ENCODE data around the gene PNMA5. TPM values are rescaled to one million over a fixed set of nuclear protein-coding genes. Genes with fewer than 3 reads are reported as not detected.
A peak's percentile ranks its signal among the peaks of the same experiment; 100 is the strongest.

The PNMA5 gene
- polyA plus RNA-seq, 1 donor, result 0.69 TPM

DNA sequence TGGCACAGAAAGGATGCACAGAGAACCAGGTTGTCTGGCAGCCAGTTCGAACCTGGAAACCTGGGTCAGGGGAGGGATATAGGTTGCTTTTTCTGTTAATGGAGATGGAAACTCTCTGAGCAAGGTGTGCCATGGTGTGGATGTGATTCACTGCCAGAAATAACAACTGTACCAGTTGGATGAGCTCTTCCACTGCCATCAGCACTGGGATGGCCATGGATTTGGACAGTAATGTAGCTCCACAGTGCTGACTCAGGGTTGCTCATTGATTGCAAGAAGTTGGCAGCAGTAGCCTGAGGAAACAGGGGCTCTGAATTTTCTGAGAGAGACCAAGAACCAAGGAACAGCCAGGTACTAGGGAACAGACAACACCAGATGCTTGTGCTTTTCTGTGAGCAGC lies 33.8 kb downstream of the PNMA5 start:
- Histone ChIP-seq H3K27ac (ENCODE audit: low read length) (no peak overlapping the region), H3K9me3 (ENCODE audit: control insufficient read depth, low read depth, low read length) (no peaks in the 10 kb centered on the region), H3K27me3 (ENCODE audit: control insufficient read depth, insufficient read depth, low read length) (no peaks in the 10 kb centered on the region), H3K4me3 (ENCODE audit: low read length) (no peak overlapping the region), H3K4me1 (ENCODE audit: control insufficient read depth, insufficient read depth, low read length) (no peaks in the 10 kb centered on the region), H3K36me3 (ENCODE audit: control insufficient read depth, insufficient read depth, low read length) (no peaks in the 10 kb centered on the region)
- no peak for DNase-seq
- no CpG with 5 or more reads among the region's 1 CpG for WGBS (ENCODE audit: insufficient coverage, low lambda C conversion rate)

DNA sequence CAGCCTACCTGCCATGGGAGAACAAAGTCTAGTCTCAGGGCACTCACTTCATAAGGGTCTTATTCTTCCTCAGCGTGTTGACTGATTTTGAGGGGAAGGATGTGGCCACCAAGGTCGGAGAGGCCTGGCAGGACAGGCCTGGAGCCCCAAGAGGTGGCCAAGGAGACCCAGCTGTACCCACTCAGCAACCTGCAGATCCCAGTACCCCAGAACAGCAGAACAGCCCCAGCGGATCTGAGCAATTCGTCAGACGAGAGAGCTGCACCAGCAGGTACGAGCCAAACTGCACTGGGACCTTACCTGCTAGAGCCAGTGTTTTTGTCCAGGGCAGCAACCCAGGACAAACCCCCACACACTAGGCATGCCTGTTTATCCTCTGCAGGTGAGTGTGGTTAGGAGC lies 34.3 kb downstream of the PNMA5 start:
- H3K9me3 ChIP-seq (ENCODE audit: control insufficient read depth, low read depth, low read length), result no peaks in the 10 kb centered on the region
- H3K27me3 ChIP-seq (ENCODE audit: control insufficient read depth, insufficient read depth, low read length), result no peaks in the 10 kb centered on the region
- WGBS (ENCODE audit: insufficient coverage, low lambda C conversion rate), result no CpG with 5 or more reads among the region's 6 CpGs
- H3K4me1 ChIP-seq (ENCODE audit: control insufficient read depth, insufficient read depth, low read length), result no peaks in the 10 kb centered on the region
- H3K36me3 ChIP-seq (ENCODE audit: control insufficient read depth, insufficient read depth, low read length), result no peaks in the 10 kb centered on the region
- DNase-seq, result no peak
- no peak overlapping the region for H3K4me3 ChIP-seq (ENCODE audit: low read length)
- H3K27ac ChIP-seq (ENCODE audit: low read length), result no peak overlapping the region

DNA sequence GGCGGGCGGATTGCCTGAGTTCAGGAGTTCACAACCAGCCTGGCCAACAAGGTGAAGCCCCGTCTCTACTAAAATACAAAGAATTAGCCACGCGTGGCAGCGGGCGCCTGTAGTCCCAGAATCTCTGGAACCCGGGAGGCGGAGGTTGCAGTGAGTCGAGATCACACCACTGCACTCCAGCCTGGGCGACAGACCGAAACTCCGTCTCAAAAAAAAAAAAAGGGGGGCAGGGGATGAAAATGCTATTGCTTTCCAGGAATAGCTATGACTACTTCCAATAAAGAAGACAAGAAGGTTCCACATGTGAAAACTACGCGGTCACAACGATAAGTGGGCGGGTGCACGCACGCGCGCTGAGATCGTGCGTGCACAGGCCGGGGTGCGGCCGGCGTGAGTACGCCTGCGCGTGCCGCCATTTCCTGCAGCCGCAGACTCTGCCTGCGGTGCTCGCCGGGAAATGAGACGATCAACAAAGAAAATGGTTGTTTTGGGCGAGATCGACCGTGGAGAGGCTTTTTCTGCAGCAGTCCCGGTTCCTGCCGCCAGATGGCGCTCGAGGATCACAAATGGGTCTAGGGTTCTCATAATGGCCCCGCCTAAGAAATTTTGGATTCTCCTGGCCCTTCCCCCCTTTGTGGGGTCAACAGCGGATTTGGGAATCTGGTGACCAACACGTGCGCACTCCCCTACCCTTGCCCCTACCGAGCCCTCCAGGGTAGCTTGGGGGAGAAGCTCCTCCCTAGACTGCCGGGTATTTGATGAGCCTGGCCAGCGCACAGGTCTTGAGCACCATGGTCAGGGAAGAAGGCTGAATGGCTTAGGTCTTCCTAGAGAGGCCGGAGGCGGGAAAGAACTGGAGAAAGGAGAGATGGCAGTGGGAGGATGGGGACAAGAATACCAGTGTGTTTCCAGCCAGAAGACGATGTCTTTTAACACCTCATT lies 35.1 kb downstream of the PNMA5 start:
- Histone ChIP-seq H3K27me3 (ENCODE audit: control insufficient read depth, insufficient read depth, low read length) (no peaks in the 10 kb centered on the region), H3K27ac (ENCODE audit: low read length) (peak overlapping the region; percentile 69), H3K4me3 (ENCODE audit: low read length) (peak overlapping the region; percentile 43), H3K4me1 (ENCODE audit: control insufficient read depth, insufficient read depth, low read length) (no peaks in the 10 kb centered on the region), H3K9me3 (ENCODE audit: control insufficient read depth, low read depth, low read length) (no peaks in the 10 kb centered on the region), H3K36me3 (ENCODE audit: control insufficient read depth, insufficient read depth, low read length) (no peaks in the 10 kb centered on the region)
- WGBS (ENCODE audit: insufficient coverage, low lambda C conversion rate), result no CpG with 5 or more reads among the region's 53 CpGs
- DNase-seq, result peak; percentile 90

DNA sequence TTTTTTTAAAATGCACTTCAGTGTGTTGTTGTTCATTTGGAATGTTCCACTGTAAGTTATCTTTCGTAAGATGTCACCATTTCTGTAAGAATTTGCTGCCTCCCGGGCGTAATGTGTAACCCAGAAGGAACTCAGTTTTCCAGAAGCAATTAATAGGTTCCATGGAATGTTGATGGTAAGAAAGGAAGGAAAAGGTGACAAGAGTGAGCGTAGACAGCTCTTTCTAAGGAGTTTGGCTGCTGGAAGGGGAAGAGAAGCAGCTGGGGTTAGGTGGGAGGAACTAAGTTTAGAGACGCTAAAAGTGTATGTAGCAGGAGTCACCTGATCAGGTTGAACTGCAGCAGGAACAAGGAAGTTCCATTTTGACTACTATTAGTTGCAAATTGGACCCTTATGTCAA lies 35.9 kb downstream of the PNMA5 start:
- no peak for DNase-seq
- H3K4me3 ChIP-seq (ENCODE audit: low read length), result peak overlapping the region; percentile 43
- H3K9me3 ChIP-seq (ENCODE audit: control insufficient read depth, low read depth, low read length), result no peaks in the 10 kb centered on the region
- H3K27ac ChIP-seq (ENCODE audit: low read length), result peak overlapping the region; percentile 69
- H3K4me1 ChIP-seq (ENCODE audit: control insufficient read depth, insufficient read depth, low read length), result no peaks in the 10 kb centered on the region
- WGBS (ENCODE audit: insufficient coverage, low lambda C conversion rate), result no CpG with 5 or more reads among the region's 5 CpGs
- no peaks in the 10 kb centered on the region for H3K27me3 ChIP-seq (ENCODE audit: control insufficient read depth, insufficient read depth, low read length)
- no peaks in the 10 kb centered on the region for H3K36me3 ChIP-seq (ENCODE audit: control insufficient read depth, insufficient read depth, low read length)

DNA sequence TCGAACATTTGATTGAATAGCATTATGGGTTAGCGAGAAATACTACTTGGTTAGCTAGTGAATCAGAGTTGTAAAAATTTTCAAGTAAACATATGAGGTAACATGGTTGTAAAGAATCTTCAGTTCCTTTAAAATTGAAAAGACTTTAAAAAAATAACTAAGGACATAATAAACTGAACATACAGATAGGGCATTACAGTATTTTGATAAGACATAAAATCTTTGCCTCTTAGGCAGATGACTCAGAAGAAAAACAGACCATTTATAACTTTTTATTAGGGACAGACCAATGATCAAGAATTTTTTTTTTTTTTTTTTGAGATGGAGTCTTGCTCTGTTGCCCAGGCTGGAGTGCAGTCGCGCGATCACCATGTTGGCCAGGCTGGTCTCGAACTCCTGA lies 43.1 kb downstream of the PNMA5 start:
- no peak overlapping the region for H3K27ac ChIP-seq (ENCODE audit: low read length)
- no peaks in the 10 kb centered on the region for H3K4me1 ChIP-seq (ENCODE audit: control insufficient read depth, insufficient read depth, low read length)
- no peaks in the 10 kb centered on the region for H3K36me3 ChIP-seq (ENCODE audit: control insufficient read depth, insufficient read depth, low read length)
- DNase-seq, result no peak
- H3K4me3 ChIP-seq (ENCODE audit: low read length), result no peak overlapping the region
- no peaks in the 10 kb centered on the region for H3K9me3 ChIP-seq (ENCODE audit: control insufficient read depth, low read depth, low read length)
- no CpG with 5 or more reads among the region's 6 CpGs for WGBS (ENCODE audit: insufficient coverage, low lambda C conversion rate)
- no peaks in the 10 kb centered on the region for H3K27me3 ChIP-seq (ENCODE audit: control insufficient read depth, insufficient read depth, low read length)

DNA sequence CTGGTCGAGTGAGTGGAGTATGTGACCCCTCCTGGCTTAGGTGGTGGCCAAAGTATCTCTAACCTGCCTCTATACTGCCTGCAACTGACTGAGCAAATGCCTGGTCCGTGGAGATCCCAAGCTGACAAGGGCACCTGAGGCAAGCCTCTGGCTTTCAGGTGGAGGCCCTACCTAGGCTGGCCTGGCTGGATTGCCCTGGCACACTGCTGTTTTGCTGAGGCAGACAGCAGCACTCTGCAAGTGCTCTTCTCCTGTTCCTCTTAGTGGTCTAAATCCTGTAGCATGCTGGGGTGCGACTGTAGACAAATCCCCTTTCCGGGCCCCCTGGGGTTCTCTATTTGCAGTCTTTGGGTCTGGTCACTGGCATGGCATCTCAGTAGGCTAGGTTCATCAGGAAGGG lies 44.8 kb downstream of the PNMA5 start:
- no CpG with 5 or more reads among the region's 4 CpGs for WGBS (ENCODE audit: insufficient coverage, low lambda C conversion rate)
- Histone ChIP-seq H3K27me3 (ENCODE audit: control insufficient read depth, insufficient read depth, low read length) (no peaks in the 10 kb centered on the region), H3K4me1 (ENCODE audit: control insufficient read depth, insufficient read depth, low read length) (no peaks in the 10 kb centered on the region)

DNA sequence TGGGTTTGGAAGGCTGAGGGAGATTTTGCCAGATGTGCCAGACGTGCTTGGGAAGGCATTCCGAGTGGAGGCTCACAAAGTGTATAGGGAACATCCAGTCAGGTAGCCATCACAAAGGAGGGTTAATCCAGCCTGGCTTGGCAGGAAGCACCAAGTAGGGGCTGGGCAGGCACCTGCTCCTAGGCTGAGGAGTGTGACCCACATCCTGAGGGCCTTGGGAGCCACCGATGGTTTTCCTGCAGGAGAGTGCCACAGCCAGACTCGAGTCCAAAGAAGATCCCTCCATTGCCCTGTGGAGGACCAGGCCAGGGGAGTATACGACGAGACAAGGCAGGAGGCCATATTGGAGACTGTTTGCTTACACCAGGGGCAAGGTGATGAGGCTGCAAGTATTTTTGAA lies 47.2 kb downstream of the PNMA5 start:
- no peaks in the 10 kb centered on the region for H3K36me3 ChIP-seq (ENCODE audit: control insufficient read depth, insufficient read depth, low read length)
- no peaks in the 10 kb centered on the region for H3K9me3 ChIP-seq (ENCODE audit: control insufficient read depth, low read depth, low read length)
- DNase-seq, result no peak
- WGBS (ENCODE audit: insufficient coverage, low lambda C conversion rate), result no CpG with 5 or more reads among the region's 6 CpGs
- no peaks in the 10 kb centered on the region for H3K27me3 ChIP-seq (ENCODE audit: control insufficient read depth, insufficient read depth, low read length)
- H3K4me3 ChIP-seq (ENCODE audit: low read length), result no peak overlapping the region
- H3K27ac ChIP-seq (ENCODE audit: low read length), result no peak overlapping the region
- H3K4me1 ChIP-seq (ENCODE audit: control insufficient read depth, insufficient read depth, low read length), result no peaks in the 10 kb centered on the region

More for the DNA sequence above, 44.8 kb downstream of the PNMA5 start:
- DNase-seq, result no peak
- no peaks in the 10 kb centered on the region for H3K9me3 ChIP-seq (ENCODE audit: control insufficient read depth, low read depth, low read length)
- H3K27ac ChIP-seq (ENCODE audit: low read length), result no peak overlapping the region
- no peaks in the 10 kb centered on the region for H3K36me3 ChIP-seq (ENCODE audit: control insufficient read depth, insufficient read depth, low read length)
- no peak overlapping the region for H3K4me3 ChIP-seq (ENCODE audit: low read length)

DNA sequence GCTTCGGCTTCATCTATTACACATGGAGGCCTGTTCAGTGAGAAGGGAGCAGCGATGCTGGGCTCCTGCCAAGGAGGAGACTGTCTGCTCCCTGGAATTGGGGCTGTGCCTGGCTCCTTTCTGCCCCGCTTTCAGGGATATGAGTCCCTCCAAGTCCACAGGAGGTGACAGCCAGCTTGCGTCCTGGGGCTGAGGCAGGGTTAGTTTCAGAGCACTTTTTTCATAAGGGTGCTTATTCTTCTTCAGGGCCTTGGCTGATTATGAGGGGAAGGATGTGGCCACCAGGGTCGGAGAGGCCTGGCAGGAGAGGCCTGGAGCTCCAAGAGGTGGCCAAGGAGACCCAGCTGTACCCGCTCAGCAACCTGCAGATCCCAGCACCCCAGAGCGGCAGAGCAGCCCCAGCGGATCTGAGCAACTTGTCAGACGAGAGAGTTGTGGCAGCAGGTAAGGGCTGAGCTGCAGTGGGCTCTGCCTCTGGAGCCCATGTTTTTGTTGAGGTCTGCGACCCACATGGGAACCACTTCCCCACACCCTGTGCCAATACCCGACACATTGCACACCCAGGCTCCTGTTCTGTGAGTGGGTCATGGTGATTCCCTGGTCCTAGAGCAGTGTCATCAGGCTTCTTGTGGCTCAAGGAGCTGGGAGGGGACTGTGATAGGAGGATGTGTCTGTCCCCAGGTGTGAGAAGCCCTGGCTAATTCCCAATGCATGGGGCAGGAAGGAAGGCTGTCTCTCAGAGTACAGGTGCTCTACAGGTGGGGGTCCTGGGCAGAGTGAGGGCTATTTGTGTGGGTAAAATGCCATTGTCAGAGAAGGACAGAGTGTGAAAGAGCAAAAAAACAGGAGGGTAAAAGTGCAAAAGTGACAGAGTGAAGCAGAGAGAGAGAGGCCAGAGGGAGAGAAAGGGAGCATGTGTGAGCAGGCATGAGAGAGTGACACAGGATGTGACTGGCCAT lies 48.6 kb downstream of the PNMA5 start:
- DNase-seq, result no peak
- Histone ChIP-seq H3K9me3 (ENCODE audit: control insufficient read depth, low read depth, low read length) (no peaks in the 10 kb centered on the region), H3K4me3 (ENCODE audit: low read length) (no peak overlapping the region), H3K27me3 (ENCODE audit: control insufficient read depth, insufficient read depth, low read length) (no peaks in the 10 kb centered on the region), H3K36me3 (ENCODE audit: control insufficient read depth, insufficient read depth, low read length) (no peaks in the 10 kb centered on the region), H3K27ac (ENCODE audit: low read length) (no peak overlapping the region), H3K4me1 (ENCODE audit: control insufficient read depth, insufficient read depth, low read length) (peaks cover 3% of the 10 kb centered on the region)
- no CpG with 5 or more reads among the region's 11 CpGs for WGBS (ENCODE audit: insufficient coverage, low lambda C conversion rate)

DNA sequence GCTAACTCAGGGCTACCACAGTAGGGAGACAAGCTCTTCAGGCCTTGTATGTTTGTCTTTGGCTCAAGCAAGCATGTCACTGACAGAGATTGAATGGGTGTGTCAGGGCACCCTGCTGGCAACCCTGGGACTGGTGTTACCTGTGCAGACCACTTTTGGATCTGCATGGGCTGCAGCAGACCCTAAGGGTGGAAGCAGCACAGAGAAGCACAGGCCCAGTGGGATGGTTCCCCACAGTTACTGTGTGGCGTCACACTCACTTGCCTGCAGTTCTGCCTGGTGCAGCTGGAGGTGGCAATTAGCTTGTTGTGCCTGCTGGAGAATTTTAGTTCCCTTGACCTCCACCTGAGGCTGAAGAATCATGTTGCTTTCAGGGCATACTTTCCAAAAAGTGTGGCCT lies 50.1 kb downstream of the PNMA5 start:
- Histone ChIP-seq H3K36me3 (ENCODE audit: control insufficient read depth, insufficient read depth, low read length) (no peaks in the 10 kb centered on the region), H3K4me3 (ENCODE audit: low read length) (no peak overlapping the region), H3K4me1 (ENCODE audit: control insufficient read depth, insufficient read depth, low read length) (peaks cover 3% of the 10 kb centered on the region), H3K9me3 (ENCODE audit: control insufficient read depth, low read depth, low read length) (no peaks in the 10 kb centered on the region), H3K27me3 (ENCODE audit: control insufficient read depth, insufficient read depth, low read length) (no peaks in the 10 kb centered on the region), H3K27ac (ENCODE audit: low read length) (no peak overlapping the region)
- no peak for DNase-seq
- no CpG with 5 or more reads among the region's 1 CpG for WGBS (ENCODE audit: insufficient coverage, low lambda C conversion rate)

DNA sequence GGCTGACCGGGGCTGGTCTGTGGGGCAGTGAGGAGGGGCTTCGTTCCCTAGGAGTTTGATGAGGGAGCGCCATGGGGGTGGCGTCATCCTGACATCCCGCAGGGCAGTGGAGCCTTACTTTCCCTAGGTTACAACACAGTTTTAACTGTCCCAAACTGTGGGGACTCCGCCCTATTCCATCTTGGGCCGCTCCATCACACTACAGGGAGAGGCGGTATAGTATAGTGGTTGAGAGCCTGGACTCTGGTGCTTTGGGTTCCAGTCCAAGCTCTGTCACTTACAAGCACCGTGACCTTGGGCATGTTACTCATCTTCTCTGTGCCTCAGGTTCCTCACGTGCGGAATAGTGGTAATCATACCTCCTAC lies 51.9 kb downstream of the PNMA5 start:
- H3K4me3 ChIP-seq (ENCODE audit: low read length), result peak overlapping the region; percentile 67
- no peaks in the 10 kb centered on the region for H3K27me3 ChIP-seq (ENCODE audit: control insufficient read depth, insufficient read depth, low read length)
- H3K4me1 ChIP-seq (ENCODE audit: control insufficient read depth, insufficient read depth, low read length), result peaks cover 3% of the 10 kb centered on the region
- H3K9me3 ChIP-seq (ENCODE audit: control insufficient read depth, low read depth, low read length), result no peaks in the 10 kb centered on the region
- no CpG with 5 or more reads among the region's 11 CpGs for WGBS (ENCODE audit: insufficient coverage, low lambda C conversion rate)
- DNase-seq, result no peak
- H3K36me3 ChIP-seq (ENCODE audit: control insufficient read depth, insufficient read depth, low read length), result no peaks in the 10 kb centered on the region
- H3K27ac ChIP-seq (ENCODE audit: low read length), result peak overlapping the region; percentile 57

Data from large intestine (tissue), 3 donors.